ENCODE data around the gene CEL. TPM values are rescaled to one million over a fixed set of nuclear protein-coding genes. Genes with fewer than 3 reads are reported as not detected.

CEL gene
- total RNA-seq, 3 donors from 2014 or later, result 0.29 to 0.98 (median 0.32) TPM

DNA sequence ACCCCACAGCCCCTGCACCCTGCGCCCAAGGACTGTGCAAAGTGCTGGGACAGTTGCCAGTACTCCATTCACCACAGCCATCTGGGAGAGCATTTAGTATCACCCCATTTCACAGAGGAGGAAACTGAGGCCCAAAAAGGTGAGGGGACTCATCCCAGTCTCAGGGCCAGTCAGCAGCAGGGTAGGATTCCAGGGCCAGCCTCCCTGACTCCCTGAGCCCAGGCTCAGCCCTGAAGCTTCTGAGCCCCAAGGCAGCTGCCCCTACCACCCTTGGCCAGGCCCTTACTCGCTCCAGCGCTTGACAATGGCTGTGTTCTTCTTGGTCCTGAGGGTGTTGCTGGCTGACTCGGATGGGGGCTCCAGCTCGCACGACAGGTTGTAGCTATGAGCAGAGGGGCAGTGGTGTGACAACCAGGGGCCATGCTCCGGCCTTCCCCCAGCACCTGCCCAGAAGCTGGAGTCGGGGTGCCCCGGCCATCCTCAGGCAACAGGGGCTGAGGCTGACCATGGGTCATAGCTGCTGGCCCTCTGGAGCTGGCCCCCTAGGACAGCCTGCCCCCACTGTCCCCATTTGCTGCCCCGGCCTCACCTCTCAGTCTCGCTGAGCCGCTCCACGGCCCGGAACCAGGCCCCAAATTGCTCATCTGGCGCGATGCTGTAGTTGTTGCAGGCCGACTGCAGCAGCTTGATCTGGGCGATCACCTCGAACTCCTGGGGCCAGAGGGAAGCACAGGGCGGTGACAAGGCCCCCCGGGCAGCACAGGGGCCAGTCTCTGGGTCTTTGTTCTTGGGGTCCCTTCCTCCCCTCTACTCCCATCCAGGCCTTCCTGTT, 40.6 kb downstream of the CEL start:
- Histone ChIP-seq H3K4me1 (no peaks in the 10 kb centered on the region), H3K27me3 (no peaks in the 10 kb centered on the region), H3K27ac (no peak overlapping the region), H3K4me3 (no peak overlapping the region), H3K36me3 (peaks cover 30% of the 10 kb centered on the region), H3K9me3 (peaks cover 0 to under 1% of the 10 kb centered on the region in 2 donors)
- TF ChIP-seq POLR2A (IDR thresholded peaks at IDR 0.05) (no peak), POLR2AphosphoS5 (IDR thresholded peaks at IDR 0.05) (no peak)
- TF ChIP-seq, protein P1, sequence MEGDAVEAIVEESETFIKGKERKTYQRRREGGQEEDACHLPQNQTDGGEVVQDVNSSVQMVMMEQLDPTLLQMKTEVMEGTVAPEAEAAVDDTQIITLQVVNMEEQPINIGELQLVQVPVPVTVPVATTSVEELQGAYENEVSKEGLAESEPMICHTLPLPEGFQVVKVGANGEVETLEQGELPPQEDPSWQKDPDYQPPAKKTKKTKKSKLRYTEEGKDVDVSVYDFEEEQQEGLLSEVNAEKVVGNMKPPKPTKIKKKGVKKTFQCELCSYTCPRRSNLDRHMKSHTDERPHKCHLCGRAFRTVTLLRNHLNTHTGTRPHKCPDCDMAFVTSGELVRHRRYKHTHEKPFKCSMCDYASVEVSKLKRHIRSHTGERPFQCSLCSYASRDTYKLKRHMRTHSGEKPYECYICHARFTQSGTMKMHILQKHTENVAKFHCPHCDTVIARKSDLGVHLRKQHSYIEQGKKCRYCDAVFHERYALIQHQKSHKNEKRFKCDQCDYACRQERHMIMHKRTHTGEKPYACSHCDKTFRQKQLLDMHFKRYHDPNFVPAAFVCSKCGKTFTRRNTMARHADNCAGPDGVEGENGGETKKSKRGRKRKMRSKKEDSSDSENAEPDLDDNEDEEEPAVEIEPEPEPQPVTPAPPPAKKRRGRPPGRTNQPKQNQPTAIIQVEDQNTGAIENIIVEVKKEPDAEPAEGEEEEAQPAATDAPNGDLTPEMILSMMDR (IDR thresholded peaks at IDR 0.05), result no peak
- intact Hi-C loops (cut with DNase I; ENCODE audit: low total_unique reads), result loop anchor here (2.0 kb wide), 1 partner anchor 46 kb away; no protein-coding TSS in a partner anchor
- no peak for DNase-seq (ENCODE audit: low spot score in 2 of 2)

DNA sequence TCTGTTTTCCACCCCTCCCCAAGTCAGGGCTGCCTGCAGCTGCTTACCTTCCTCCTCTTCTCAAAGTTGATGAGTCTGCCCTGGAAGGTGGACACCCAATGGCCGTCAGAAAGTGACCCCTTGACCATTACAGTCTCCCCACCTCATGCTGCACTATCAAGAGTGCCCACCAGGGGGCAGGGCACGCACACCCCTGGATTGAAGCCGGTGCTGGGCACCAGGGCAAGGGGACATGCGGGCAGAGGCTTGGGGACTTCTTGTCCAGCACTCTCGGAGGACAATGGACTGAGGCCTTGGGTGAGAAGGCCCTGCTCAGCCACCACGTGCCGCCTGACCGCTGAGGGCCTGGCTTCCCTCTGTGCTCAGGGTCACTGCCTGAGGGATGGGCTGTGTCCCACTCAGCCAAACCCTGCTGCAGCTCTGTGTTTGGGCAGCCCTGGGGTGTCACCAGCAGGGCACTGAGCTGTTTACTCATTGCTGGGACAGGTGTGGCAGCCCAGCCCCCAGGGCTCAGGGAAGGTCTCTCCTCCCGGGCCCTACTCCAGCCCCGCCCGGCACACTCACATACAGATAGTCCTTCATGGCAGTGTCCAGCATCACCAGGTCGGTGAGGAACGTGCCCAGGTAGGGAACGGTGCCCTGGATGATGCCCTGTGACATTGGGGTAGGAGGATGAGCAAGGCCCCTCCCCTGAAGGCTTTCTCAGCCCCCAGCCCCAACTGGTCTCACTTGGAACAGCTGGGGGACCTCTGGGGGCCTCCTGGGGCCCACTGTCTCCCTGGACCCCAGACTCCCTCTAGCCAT, 41.6 kb downstream of the CEL start:
- intact Hi-C loops (cut with DNase I; ENCODE audit: low total_unique reads), result loop anchor here (2.0 kb wide), 1 partner anchor 45 kb away; no protein-coding TSS in a partner anchor
- DNase-seq (ENCODE audit: low spot score in 2 of 2), result no peak
- H3K27me3 ChIP-seq, result no peaks in the 10 kb centered on the region
- peak overlapping the region; percentile 57 to 61 for H3K27ac ChIP-seq
- H3K4me3 ChIP-seq, result no peak overlapping the region
- TF ChIP-seq POLR2A (IDR thresholded peaks at IDR 0.05) (no peak), POLR2AphosphoS5 (IDR thresholded peaks at IDR 0.05) (peak in 2 of 3 donors; percentile 28 to 66)
- TF ChIP-seq, protein P1 (IDR thresholded peaks at IDR 0.05), result peak; percentile 96 to 99 (median 98)
- peaks cover 31% of the 10 kb centered on the region for H3K36me3 ChIP-seq
- no peaks in the 10 kb centered on the region for H3K9me3 ChIP-seq
- no peaks in the 10 kb centered on the region for H3K4me1 ChIP-seq

DNA sequence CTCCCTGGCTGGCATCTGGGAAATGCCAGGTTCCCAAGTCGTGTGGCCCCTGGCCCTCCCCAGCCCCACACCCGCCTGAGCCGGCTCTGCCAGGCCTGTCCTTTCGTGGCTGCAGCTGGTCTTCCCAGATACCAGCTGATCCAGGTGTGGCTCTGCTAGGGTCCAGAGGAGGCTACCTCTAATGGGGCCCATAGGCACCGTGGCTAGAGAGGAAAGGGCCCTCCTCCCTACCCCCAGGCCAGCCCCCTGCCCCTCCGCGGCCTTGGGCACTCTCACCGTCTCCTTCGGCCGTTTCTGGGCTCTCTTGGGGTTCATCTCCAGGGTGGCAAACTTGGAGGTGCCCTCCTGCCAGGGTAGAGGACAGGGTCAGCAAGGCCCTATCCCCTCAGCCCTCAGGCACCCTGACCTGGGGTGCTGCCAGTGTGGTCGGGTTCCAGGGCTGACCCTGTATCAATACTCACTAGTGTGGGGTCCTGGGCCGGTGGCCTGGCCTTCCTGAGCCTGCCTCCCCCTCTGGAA, 42.3 kb downstream of the CEL start:
- H3K27ac ChIP-seq, result peak overlapping the region in 1 of 2 donors; percentile 61
- H3K4me1 ChIP-seq, result no peaks in the 10 kb centered on the region
- H3K27me3 ChIP-seq, result no peaks in the 10 kb centered on the region
- no peak overlapping the region for H3K4me3 ChIP-seq
- H3K36me3 ChIP-seq, result peaks cover 25% of the 10 kb centered on the region
- intact Hi-C loops (cut with DNase I; ENCODE audit: low total_unique reads), result loop anchor here (2.0 kb wide), 1 partner anchor 45 kb away; no protein-coding TSS in a partner anchor
- no peaks in the 10 kb centered on the region for H3K9me3 ChIP-seq
- no peak for TF ChIP-seq POLR2A (IDR thresholded peaks at IDR 0.05)
- TF ChIP-seq, protein P1 (IDR thresholded peaks at IDR 0.05), result no peak
- no peak for TF ChIP-seq POLR2AphosphoS5 (IDR thresholded peaks at IDR 0.05)
- no peak for DNase-seq (ENCODE audit: low spot score in 2 of 2)

DNA sequence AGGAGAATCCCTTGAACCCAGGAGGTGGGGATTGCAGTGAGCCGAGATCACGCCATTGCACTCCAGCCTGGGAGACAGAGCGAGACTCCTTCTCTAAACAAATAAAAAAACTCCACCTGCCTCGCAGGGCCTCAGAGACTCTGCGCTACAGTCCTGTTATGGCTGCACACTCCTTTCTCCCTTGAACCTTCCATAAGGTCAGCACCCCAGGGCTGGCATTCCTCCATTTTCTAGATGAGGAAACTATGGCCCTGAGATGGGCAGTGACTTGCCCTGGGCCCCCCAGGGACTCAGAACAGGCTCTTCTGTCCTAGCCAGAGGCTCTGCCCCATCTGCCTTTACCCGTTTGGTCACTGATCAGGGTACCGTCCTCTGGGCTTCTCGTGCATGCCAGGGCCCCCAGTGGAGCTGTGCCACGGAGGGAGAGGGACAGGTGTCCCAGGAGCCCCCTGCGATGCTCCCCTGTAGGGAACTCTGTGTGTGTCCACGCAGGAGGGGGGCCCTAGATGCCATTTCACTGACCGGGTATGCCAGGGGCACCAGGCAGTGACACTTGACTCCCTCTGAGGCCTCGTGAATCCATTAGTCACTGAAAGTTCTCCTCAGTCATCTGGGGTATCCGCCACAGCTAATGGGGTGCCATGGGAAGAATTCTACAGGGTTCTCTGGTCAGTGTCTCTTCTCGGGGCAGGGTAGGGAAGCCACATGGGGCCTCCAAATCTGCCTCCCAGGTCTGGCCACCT, 43.1 kb downstream of the CEL start:
- no peaks in the 10 kb centered on the region for H3K4me1 ChIP-seq
- H3K27me3 ChIP-seq, result no peaks in the 10 kb centered on the region
- intact Hi-C loops (cut with DNase I; ENCODE audit: low total_unique reads), result no loop called here
- DNase-seq (ENCODE audit: low spot score in 2 of 2), result no peak
- TF ChIP-seq, protein P1 (IDR thresholded peaks at IDR 0.05), result no peak
- TF ChIP-seq POLR2A (IDR thresholded peaks at IDR 0.05), result no peak
- TF ChIP-seq POLR2AphosphoS5 (IDR thresholded peaks at IDR 0.05), result no peak
- H3K36me3 ChIP-seq, result peaks cover 25% of the 10 kb centered on the region
- no peaks in the 10 kb centered on the region for H3K9me3 ChIP-seq
- no peak overlapping the region for H3K4me3 ChIP-seq
- H3K27ac ChIP-seq, result no peak overlapping the region
